Left ventricle myocardium inferior (tissue), 1 donor: ENCODE measurements around the gene CDK16. TPM values are rescaled to one million over a fixed set of nuclear protein-coding genes. Genes with fewer than 3 reads are reported as not detected.

Experiments used
- DNase-seq: peaks from one replicate; pipeline ENCODE4 v3.0.0-alpha.2; 2020
- H3K27ac ChIP-seq: fragments of 200-600 bp; replicated peaks from 2 replicates; pipeline ENCODE4 v1.8.0; 2021
- H3K27me3 ChIP-seq: fragments of 200-600 bp; 2 replicates; pipeline ENCODE4 v1.8.0; 2021; ENCODE audit warnings: low read depth
- H3K36me3 ChIP-seq: fragments of 200-600 bp; 2 replicates; pipeline ENCODE4 v1.8.0; 2021
- H3K4me1 ChIP-seq: fragments of 200-600 bp; 2 replicates; pipeline ENCODE4 v1.8.0; 2021
- H3K4me3 ChIP-seq: fragments of 200-600 bp; 2 replicates; pipeline ENCODE4 v1.8.0; 2021; ENCODE audit warnings: mild to moderate bottlenecking, moderate library complexity
- H3K9me3 ChIP-seq: fragments of 200-600 bp; replicated peaks from 2 replicates; pipeline ENCODE4 v1.8.0; 2021
- intact Hi-C: fragments of 100-400 bp; cut with micrococcal nuclease; formaldehyde crosslinking; loops from one replicate; pipeline ENCODE4 v1.11.0; 2022
- total RNA-seq: library from RNA; stranded (reverse); fragmentation: NEBNext Ultra II Directional; extraction: Animal tissue kit (Norgen Biotek cat#: 25700); gene quantifications from one replicate; pipeline ENCODE4 v1.2.1, GENCODE V29; 2021
- TF ChIP-seq, protein P1 (sequence below): fragments of 200-600 bp; IDR thresholded peaks from 2 replicates; pipeline ENCODE4 v1.8.0; 2021; ENCODE audit warnings: antibody characterized with exemption, mild to moderate bottlenecking, borderline replicate concordance
- donor health status: DM: no; HTN: yes; CAD: no; lungs with severe emphysema.

Gene CDK16
- total RNA-seq, 1 donor from 2014 or later, result 120 TPM

DNA sequence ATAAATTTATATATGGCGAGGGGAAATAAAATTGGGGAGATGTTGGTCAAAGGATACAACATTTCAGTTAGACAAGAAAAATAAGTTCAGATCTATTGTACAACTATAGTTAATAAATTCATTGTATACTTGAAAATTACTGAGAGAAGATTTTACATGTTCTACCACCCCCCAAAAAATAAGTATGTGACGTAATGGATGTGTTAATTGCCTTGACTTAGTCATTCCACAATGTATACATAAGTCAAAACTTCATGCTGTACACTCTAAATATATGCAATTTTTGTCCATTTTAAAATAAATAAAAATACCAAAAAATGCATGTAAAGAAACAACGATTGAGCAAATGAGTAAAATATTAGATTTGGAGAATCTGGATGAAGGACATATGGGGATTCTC, 16.1 kb downstream of the CDK16 start:
- TF ChIP-seq, protein P1, sequence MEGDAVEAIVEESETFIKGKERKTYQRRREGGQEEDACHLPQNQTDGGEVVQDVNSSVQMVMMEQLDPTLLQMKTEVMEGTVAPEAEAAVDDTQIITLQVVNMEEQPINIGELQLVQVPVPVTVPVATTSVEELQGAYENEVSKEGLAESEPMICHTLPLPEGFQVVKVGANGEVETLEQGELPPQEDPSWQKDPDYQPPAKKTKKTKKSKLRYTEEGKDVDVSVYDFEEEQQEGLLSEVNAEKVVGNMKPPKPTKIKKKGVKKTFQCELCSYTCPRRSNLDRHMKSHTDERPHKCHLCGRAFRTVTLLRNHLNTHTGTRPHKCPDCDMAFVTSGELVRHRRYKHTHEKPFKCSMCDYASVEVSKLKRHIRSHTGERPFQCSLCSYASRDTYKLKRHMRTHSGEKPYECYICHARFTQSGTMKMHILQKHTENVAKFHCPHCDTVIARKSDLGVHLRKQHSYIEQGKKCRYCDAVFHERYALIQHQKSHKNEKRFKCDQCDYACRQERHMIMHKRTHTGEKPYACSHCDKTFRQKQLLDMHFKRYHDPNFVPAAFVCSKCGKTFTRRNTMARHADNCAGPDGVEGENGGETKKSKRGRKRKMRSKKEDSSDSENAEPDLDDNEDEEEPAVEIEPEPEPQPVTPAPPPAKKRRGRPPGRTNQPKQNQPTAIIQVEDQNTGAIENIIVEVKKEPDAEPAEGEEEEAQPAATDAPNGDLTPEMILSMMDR, result no peak
- peak overlapping the region; percentile 94 for H3K27ac ChIP-seq
- intact Hi-C loops, result no loop called here

DNA sequence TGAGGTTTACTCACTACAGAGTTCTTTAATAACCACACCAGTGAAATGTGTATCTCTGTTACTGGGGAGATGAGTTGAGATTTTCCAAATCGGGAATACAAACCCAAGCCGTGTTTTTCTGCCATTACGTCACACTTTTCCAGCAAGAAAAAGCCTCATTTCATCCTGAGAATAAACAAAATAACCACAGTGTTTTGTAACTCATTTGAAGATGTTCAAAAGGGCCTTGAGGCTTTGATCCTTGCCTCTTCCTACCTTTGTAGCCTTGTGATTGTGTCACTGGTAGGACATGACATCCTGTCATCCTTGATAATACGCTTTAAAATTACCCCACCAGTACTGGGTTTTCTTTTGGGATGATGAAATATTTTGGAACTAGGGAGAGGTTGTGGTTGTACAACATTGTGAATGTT, 17.2 kb downstream of the CDK16 start:
- peaks cover 4% of the 10 kb centered on the region for H3K36me3 ChIP-seq
- TF ChIP-seq, protein P1, result no peak
- H3K27ac ChIP-seq, result peak overlapping the region; percentile 94
- H3K27me3 ChIP-seq, result no peaks in the 10 kb centered on the region
- DNase-seq, result no peak
- no peaks in the 10 kb centered on the region for H3K9me3 ChIP-seq
- no peak overlapping the region for H3K4me3 ChIP-seq
- H3K4me1 ChIP-seq, result peaks cover 20% of the 10 kb centered on the region
- intact Hi-C loops, result no loop called here

More for the DNA sequence above, 16.1 kb downstream of the CDK16 start:
- H3K4me1 ChIP-seq, result peaks cover 20% of the 10 kb centered on the region
- no peaks in the 10 kb centered on the region for H3K9me3 ChIP-seq
- no peaks in the 10 kb centered on the region for H3K36me3 ChIP-seq
- no peak for DNase-seq
- no peaks in the 10 kb centered on the region for H3K27me3 ChIP-seq
- H3K4me3 ChIP-seq, result peak overlapping the region; percentile 74

DNA sequence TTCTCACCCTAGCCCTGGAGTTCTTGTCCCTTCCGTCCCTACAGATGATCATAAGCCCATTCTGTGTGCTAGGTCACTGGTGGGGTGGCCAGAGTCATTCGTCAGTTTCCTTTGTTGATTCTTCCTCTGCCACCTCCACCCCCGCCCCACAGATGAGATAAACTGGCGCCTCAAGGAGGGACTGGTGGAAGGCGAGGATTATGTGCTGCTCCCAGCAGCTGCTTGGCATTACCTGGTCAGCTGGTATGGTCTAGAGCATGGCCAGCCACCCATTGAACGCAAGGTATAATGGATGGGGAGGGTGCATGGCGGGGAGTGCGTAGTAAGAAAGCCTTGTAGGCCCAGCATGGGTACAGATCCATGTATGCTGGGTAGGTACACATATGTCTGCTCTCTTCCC, 20.7 kb downstream of the CDK16 start:
- intact Hi-C loops, result no loop called here
- H3K27me3 ChIP-seq, result no peaks in the 10 kb centered on the region
- TF ChIP-seq, protein P1, result no peak
- H3K4me3 ChIP-seq, result no peak overlapping the region
- peaks cover 25% of the 10 kb centered on the region for H3K36me3 ChIP-seq
- no peak overlapping the region for H3K27ac ChIP-seq
- DNase-seq, result no peak
- H3K9me3 ChIP-seq, result no peaks in the 10 kb centered on the region
- peaks cover 20% of the 10 kb centered on the region for H3K4me1 ChIP-seq

DNA sequence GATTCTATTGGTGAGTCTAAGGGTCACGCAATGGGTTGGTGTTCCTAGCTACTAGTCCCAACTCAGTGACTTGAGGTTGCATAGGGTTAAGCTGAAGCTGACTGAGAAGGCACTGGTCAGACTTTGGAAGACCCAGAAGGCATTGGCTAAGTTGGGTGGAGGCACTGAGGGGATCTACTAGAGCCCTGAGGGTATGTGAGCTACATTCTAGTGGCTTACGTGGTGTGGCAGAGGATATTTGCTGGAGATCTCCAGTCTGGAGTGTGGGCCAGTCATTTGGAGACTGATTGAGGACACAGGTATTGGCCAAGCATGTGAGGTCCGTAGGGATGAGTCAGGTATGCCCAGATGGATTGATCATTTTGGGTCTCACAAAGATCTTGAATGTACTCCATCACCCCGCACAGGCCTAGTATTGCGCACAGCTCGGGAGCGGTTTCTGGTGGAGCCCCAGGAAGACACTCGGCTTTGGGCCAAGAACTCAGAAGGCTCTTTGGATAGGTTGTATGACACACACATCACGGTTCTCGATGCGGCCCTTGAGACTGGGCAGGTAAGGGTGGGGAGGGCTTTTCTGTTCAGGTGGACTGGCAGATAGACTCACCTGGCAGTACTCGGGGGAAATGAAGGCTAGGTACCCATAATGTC, 21.5 kb downstream of the CDK16 start:
- no peaks in the 10 kb centered on the region for H3K9me3 ChIP-seq
- no peak overlapping the region for H3K4me3 ChIP-seq
- TF ChIP-seq, protein P1, result no peak
- intact Hi-C loops, result no loop called here
- H3K27me3 ChIP-seq, result no peaks in the 10 kb centered on the region
- peaks cover 25% of the 10 kb centered on the region for H3K36me3 ChIP-seq
- no peak overlapping the region for H3K27ac ChIP-seq
- H3K4me1 ChIP-seq, result peaks cover 12% of the 10 kb centered on the region
- no peak for DNase-seq

DNA sequence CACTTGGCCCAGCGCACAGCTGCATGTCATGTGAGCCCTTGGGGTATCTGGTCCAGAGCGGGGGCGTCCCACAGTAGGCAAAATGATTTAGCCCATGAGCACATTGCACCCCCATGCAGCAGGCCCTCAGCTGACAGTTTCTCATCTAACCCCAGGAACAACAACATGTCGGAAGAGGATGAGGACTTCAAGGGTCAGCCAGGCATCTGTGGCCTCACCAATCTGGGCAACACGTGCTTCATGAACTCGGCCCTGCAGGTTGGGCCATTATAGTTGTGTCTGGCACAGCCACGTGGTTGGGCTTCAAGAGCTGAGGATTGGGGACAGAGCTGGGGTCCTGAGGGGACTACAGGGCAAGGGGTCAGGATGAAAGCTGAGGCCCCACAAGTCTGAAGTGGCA, 22.1 kb downstream of the CDK16 start:
- H3K4me3 ChIP-seq, result no peak overlapping the region
- no peaks in the 10 kb centered on the region for H3K27me3 ChIP-seq
- TF ChIP-seq, protein P1, result no peak
- no peak for DNase-seq
- peaks cover 25% of the 10 kb centered on the region for H3K36me3 ChIP-seq
- H3K9me3 ChIP-seq, result no peaks in the 10 kb centered on the region
- peaks cover 9% of the 10 kb centered on the region for H3K4me1 ChIP-seq
- H3K27ac ChIP-seq, result no peak overlapping the region
- intact Hi-C loops, result no loop called here
